MM.1S (cell line): ENCODE data around the gene MEIS2.

Source experiments
- DNase-seq: peaks from one replicate; pipeline ENCODE4 v3.0.0-alpha.2; 2015
- H2AFZ ChIP-seq: fragments of 300-600 bp; sonication (generic); 2 replicates; pipeline ENCODE4 v1.6.0; 2016; ENCODE audit warnings: antibody characterized with exemption, low read length
- H3F3A ChIP-seq: fragments of 300-600 bp; sonication (generic); 2 replicates; pipeline ENCODE4 v1.6.1; 2016; ENCODE audit warnings: mild to moderate bottlenecking, antibody characterized with exemption, low read length, moderate library complexity, mixed read lengths; ENCODE audit not compliant: insufficient read depth
- H3K27ac ChIP-seq: fragments of 300-600 bp; sonication (generic); 2 replicates; pipeline ENCODE4 v1.5.1; 2016; ENCODE audit warnings: mild to moderate bottlenecking, low read length
- H3K27me3 ChIP-seq: fragments of 300-600 bp; sonication (generic); replicated peaks from 2 replicates; pipeline ENCODE4 v1.6.0; 2016; ENCODE audit warnings: low read length; ENCODE audit not compliant: insufficient read depth
- H3K36me3 ChIP-seq: fragments of 300-600 bp; sonication (generic); replicated peaks from 2 replicates; pipeline ENCODE4 v1.6.1; 2016; ENCODE audit warnings: mild to moderate bottlenecking, low read length, mixed read lengths; ENCODE audit not compliant: insufficient read depth
- H3K4me1 ChIP-seq: fragments of 300-600 bp; sonication (generic); 2 replicates; pipeline ENCODE4 v1.6.1; 2016; ENCODE audit warnings: low read length, mixed read lengths
- H3K4me2 ChIP-seq: fragments of 300-600 bp; sonication (generic); 2 replicates; pipeline ENCODE4 v1.6.0; 2016; ENCODE audit warnings: low read depth, low read length
- H3K4me3 ChIP-seq: fragments of 300-600 bp; sonication (generic); 2 replicates; pipeline ENCODE4 v1.5.1; 2016; ENCODE audit warnings: low read length, mixed read lengths
- H3K79me2 ChIP-seq: fragments of 300-600 bp; sonication (generic); 2 replicates; pipeline ENCODE4 v1.6.1; 2016; ENCODE audit warnings: mixed run types, low read length, mixed read lengths
- H3K9ac ChIP-seq: fragments of 300-600 bp; sonication (generic); 2 replicates; pipeline ENCODE4 v1.6.1; 2016; ENCODE audit warnings: low read length, mixed read lengths
- H3K9me2 ChIP-seq: fragments of 300-600 bp; sonication (generic); replicated peaks from 2 replicates; pipeline ENCODE4 v1.6.1; 2016; ENCODE audit warnings: mild to moderate bottlenecking, low read length, mixed read lengths; ENCODE audit not compliant: insufficient read depth
- H3K9me3 ChIP-seq: fragments of 300-600 bp; sonication (generic); replicated peaks from 2 replicates; pipeline ENCODE4 v1.6.1; 2016; ENCODE audit warnings: mild to moderate bottlenecking, low read length, mixed read lengths; ENCODE audit not compliant: insufficient read depth
- H4K20me1 ChIP-seq: fragments of 300-600 bp; sonication (generic); 2 replicates; pipeline ENCODE4 v1.6.1; 2016; ENCODE audit warnings: mild to moderate bottlenecking, low read length, moderate library complexity, mixed read lengths; ENCODE audit not compliant: insufficient read depth
- CTCF ChIP-seq: fragments of 300-600 bp; sonication (generic); IDR thresholded peaks from 2 replicates; pipeline ENCODE4 v1.5.1; 2016; ENCODE audit warnings: antibody characterized with exemption, low read length, mixed read lengths
- EZH2 ChIP-seq: fragments of 300-600 bp; sonication (generic); optimal IDR thresholded peaks from 2 replicates; pipeline ENCODE3; 2017; ENCODE audit warnings: low read depth, mild to moderate bottlenecking, antibody characterized with exemption, low read length, mixed read lengths
- EZH2phosphoT487 ChIP-seq: fragments of 300-600 bp; sonication (generic); IDR thresholded peaks from 2 replicates; pipeline ENCODE4 v1.6.1; 2018; ENCODE audit warnings: antibody characterized with exemption, low read length

Gene MEIS2

GRCh38 chr15:37041836-37042235, 58.5 kb downstream of the MEIS2 start:
- Histone ChIP-seq H3K36me3 (no peaks in the 10 kb centered on the region), H3K27ac (no peak overlapping the region)

GRCh38 chr15:37041042-37041441, 59.3 kb downstream of the MEIS2 start:
- no peak overlapping the region for H3K4me2 ChIP-seq
- H3F3A ChIP-seq, result no peaks in the 10 kb centered on the region
- H3K27ac ChIP-seq, result no peak overlapping the region
- no peaks in the 10 kb centered on the region for H3K27me3 ChIP-seq
- H3K9me3 ChIP-seq, result no peaks in the 10 kb centered on the region
- no peak for TF ChIP-seq EZH2phosphoT487
- no peak for TF ChIP-seq CTCF
- no peak for TF ChIP-seq EZH2
- H3K9ac ChIP-seq, result no peak overlapping the region
- no peaks in the 10 kb centered on the region for H3K9me2 ChIP-seq
- H3K4me1 ChIP-seq, result 0 out of 2 replicates have a peak, but pooled peaks cover 6% of the 10 kb centered on the region
- H3K36me3 ChIP-seq, result no peaks in the 10 kb centered on the region
- no peak for DNase-seq
- no peak overlapping the region for H3K4me3 ChIP-seq
- no peaks in the 10 kb centered on the region for H3K79me2 ChIP-seq
- H2AFZ ChIP-seq, result no peak overlapping the region
- H4K20me1 ChIP-seq, result no peaks in the 10 kb centered on the region

More at GRCh38 chr15:37041836-37042235, 58.5 kb downstream of the MEIS2 start:
- DNase-seq, result no peak
- H3K9ac ChIP-seq, result no peak overlapping the region
- no peaks in the 10 kb centered on the region for H4K20me1 ChIP-seq
- no peaks in the 10 kb centered on the region for H3K27me3 ChIP-seq
- no peaks in the 10 kb centered on the region for H3K79me2 ChIP-seq
- TF ChIP-seq CTCF (no peak), EZH2 (no peak), EZH2phosphoT487 (no peak)
- 0 out of 2 replicates have a peak, but pooled peaks cover 6% of the 10 kb centered on the region for H3K4me1 ChIP-seq
- no peak overlapping the region for H2AFZ ChIP-seq
- H3F3A ChIP-seq, result no peaks in the 10 kb centered on the region
- H3K4me3 ChIP-seq, result no peak overlapping the region
- no peaks in the 10 kb centered on the region for H3K9me3 ChIP-seq
- H3K9me2 ChIP-seq, result no peaks in the 10 kb centered on the region
- no peak overlapping the region for H3K4me2 ChIP-seq

- Histone ChIP-seq H3K4me1 (peaks cover 12% of the 10 kb centered on the region), H3F3A (peaks cover 7% of the 10 kb centered on the region; the same call in 1 of the 2 replicates), H3K4me3 (no peak overlapping the region), H3K9me3 (no peaks in the 10 kb centered on the region), H2AFZ (no peak overlapping the region), H3K9me2 (no peaks in the 10 kb centered on the region), H3K27ac (no peak overlapping the region), H3K9ac (no peak overlapping the region), H3K36me3 (no peaks in the 10 kb centered on the region), H3K4me2 (no peak overlapping the region), H3K79me2 (no peaks in the 10 kb centered on the region), H3K27me3 (no peaks in the 10 kb centered on the region), H4K20me1 (no peaks in the 10 kb centered on the region)
- no peak for TF ChIP-seq CTCF
- TF ChIP-seq EZH2phosphoT487, result no peak
- no peak for TF ChIP-seq EZH2
- DNase-seq, result no peak
Observed at GRCh38 chr15:37040072-37040742, 60.1 kb downstream of the MEIS2 start.
